Stimulated activated CD8-positive, alpha-beta memory T cell treated with anti-CD3 and anti-CD28 coated beads, Interleukin-15, amount 100 ng/mL, for 48 hours (primary cell): ENCODE results near the gene NUDT13.
A peak's percentile ranks its signal among the peaks of the same experiment; 100 is the strongest.
"Not testable (repeated sequence)": the region's sequence is repeated elsewhere in the genome, so short reads cannot be mapped to it uniquely, and the experiment has no call there.

Source experiments
- DNase-seq, 2 donors: peaks; one replicate each; pipeline ENCODE4 v3.0.0-alpha.2; 2020; ENCODE audit warnings: low read depth in 2 of 2

The NUDT13 gene

GRCh38 chr10:73099141-73099540, 11.1 kb upstream of the NUDT13 start:
- DNase-seq = no peak

- DNase-seq = no peak
Observed at GRCh38 chr10:73106301-73106700, 4.0 kb upstream of the NUDT13 start.

GRCh38 chr10:73109248-73109652, 1.0 kb upstream of the NUDT13 start:
- not testable (repeated sequence) for DNase-seq

GRCh38 chr10:73112032-73112431, 1.8 kb downstream of the NUDT13 start:
- not testable (repeated sequence) for DNase-seq

- no peak for DNase-seq
Observed at GRCh38 chr10:73113551-73113950, 3.3 kb downstream of the NUDT13 start.

GRCh38 chr10:73116017-73116416, 5.8 kb downstream of the NUDT13 start:
- DNase-seq = no peak

- no peak for DNase-seq
Observed at GRCh38 chr10:73117976-73118743, 7.9 kb downstream of the NUDT13 start.

GRCh38 chr10:73119457-73119856, 9.2 kb downstream of the NUDT13 start:
- no peak for DNase-seq

GRCh38 chr10:73119952-73120351, 9.7 kb downstream of the NUDT13 start:
- no peak for DNase-seq

GRCh38 chr10:73126343-73126742, 16.1 kb downstream of the NUDT13 start:
- no peak for DNase-seq

- DNase-seq = no peak
Observed at GRCh38 chr10:73131301-73131700, 21.0 kb downstream of the NUDT13 start.

GRCh38 chr10:73131913-73132686, 21.8 kb downstream of the NUDT13 start:
- DNase-seq = no peak

GRCh38 chr10:73134727-73135126, 24.5 kb downstream of the NUDT13 start:
- no peak for DNase-seq

- DNase-seq = no peak
Observed at GRCh38 chr10:73136627-73137026, 26.4 kb downstream of the NUDT13 start.

GRCh38 chr10:73139251-73139650, 29.0 kb downstream of the NUDT13 start:
- DNase-seq = no peak

GRCh38 chr10:73141603-73142002, 31.3 kb downstream of the NUDT13 start:
- no peak for DNase-seq

- DNase-seq = not testable (repeated sequence)
Observed at GRCh38 chr10:73150633-73151413, 40.6 kb downstream of the NUDT13 start.

GRCh38 chr10:73152009-73152408, 41.8 kb downstream of the NUDT13 start:
- DNase-seq = no peak

GRCh38 chr10:73156054-73156453, 45.8 kb downstream of the NUDT13 start:
- DNase-seq = no peak

- peak; percentile 5 to 8 for DNase-seq
Observed at GRCh38 chr10:73159038-73159648, 48.9 kb downstream of the NUDT13 start.

- DNase-seq = no peak
Observed at GRCh38 chr10:73161079-73161478, 50.8 kb downstream of the NUDT13 start.

- no peak for DNase-seq
Observed at GRCh38 chr10:73161662-73162061, 51.4 kb downstream of the NUDT13 start.
